Vagina (tissue), 2 donors: ENCODE data around the gene BCAS3. TPM values are rescaled to one million over a fixed set of nuclear protein-coding genes. Genes with fewer than 3 reads are reported as not detected.

Experiments used
- DNase-seq, 2 donors: peaks; one replicate each; pipeline ENCODE4 v3.0.0-alpha.2; 2017; ENCODE audit errors: extremely low spot score in 2 of 2
- H3K27ac ChIP-seq: fragments of 200-600 bp; sonication (generic); one replicate; pipeline ENCODE4 v1.5.1; 2019
- H3K27me3 ChIP-seq: fragments of 200-600 bp; sonication (generic); one replicate; pipeline ENCODE4 v1.5.1; 2019
- H3K36me3 ChIP-seq, 2 donors: fragments of 200-600 bp; sonication (generic); one replicate each; pipeline ENCODE4 v1.5.1; 2017 to 2019
- H3K4me1 ChIP-seq: fragments of 200-600 bp; sonication (generic); one replicate; pipeline ENCODE4 v1.5.1; 2019
- H3K4me3 ChIP-seq, 2 donors: fragments of 200-600 bp; sonication (generic); 1 replicate in 1 of 2; 2 replicates in 1 of 2; pipeline ENCODE4 v1.5.1; 2016 to 2019
- H3K9me3 ChIP-seq: fragments of 200-600 bp; sonication (generic); one replicate; pipeline ENCODE4 v1.5.1; 2019
- CTCF ChIP-seq, 3 experiments: fragments of 450-650 bp in 2 of 3; fragments of 200-600 bp in 1 of 3; sonication (generic) in 1 of 3; IDR thresholded peaks; one replicate each; pipeline ENCODE4 v1.5.1; 2017 to 2019; ENCODE audit warnings: antibody characterized with exemption in 3 of 3, mild to moderate bottlenecking in 2 of 3, moderate library complexity in 2 of 3
- POLR2A ChIP-seq, 2 donors: fragments of 450-650 bp; IDR thresholded peaks; one replicate each; pipeline ENCODE4 v1.6.1; 2017; ENCODE audit warnings: antibody characterized with exemption in 2 of 2, mild to moderate bottlenecking in 2 of 2, moderate library complexity in 2 of 2
- POLR2AphosphoS5 ChIP-seq, 2 donors: sonication (generic); formaldehyde crosslinking; IDR thresholded peaks; one replicate each; pipeline ENCODE4 v1.9.0; 2017; ENCODE audit warnings: antibody characterized with exemption in 2 of 2, mild to moderate bottlenecking in 2 of 2, low read depth in 1 of 2; ENCODE audit not compliant: insufficient read depth in 1 of 2
- intact Hi-C: fragments of 100-400 bp; cut with DNase I; formaldehyde crosslinking; loops from one replicate; pipeline ENCODE4 v1.15.1; 2023
- total RNA-seq: library from RNA; depleted of rRNA; stranded (reverse); fragments of >200 nt; gene quantifications from one replicate; pipeline ENCODE4 v1.2.3, GENCODE V29; 2016

BCAS3 gene
- total RNA-seq, 1 donor from 2014 or later, result 33.1 TPM

GRCh38 chr17:60740584-60740983 is 62.9 kb downstream of the BCAS3 start:
- Histone ChIP-seq H3K36me3 (no peaks in the 10 kb centered on the region), H3K27ac (no peak overlapping the region), H3K4me3 (no peak overlapping the region), H3K9me3 (no peaks in the 10 kb centered on the region), H3K4me1 (no peaks in the 10 kb centered on the region), H3K27me3 (no peaks in the 10 kb centered on the region)
- TF ChIP-seq CTCF (IDR thresholded peaks at IDR 0.05), result no peak
- no peak for TF ChIP-seq POLR2AphosphoS5 (IDR thresholded peaks at IDR 0.05; ENCODE audit: insufficient read depth in 1 of 2, low read depth in 1 of 2)
- TF ChIP-seq POLR2A (IDR thresholded peaks at IDR 0.05), result no peak
- no peak for DNase-seq
- intact Hi-C loops, result no loop called here

- Histone ChIP-seq H3K4me1 (no peaks in the 10 kb centered on the region), H3K9me3 (no peaks in the 10 kb centered on the region), H3K27ac (no peak overlapping the region), H3K4me3 (no peak overlapping the region), H3K36me3 (no peaks in the 10 kb centered on the region), H3K27me3 (no peaks in the 10 kb centered on the region)
- no peak for DNase-seq
- TF ChIP-seq POLR2A (IDR thresholded peaks at IDR 0.05), result no peak
- no peak for TF ChIP-seq POLR2AphosphoS5 (IDR thresholded peaks at IDR 0.05; ENCODE audit: insufficient read depth in 1 of 2, low read depth in 1 of 2)
- no peak for TF ChIP-seq CTCF (IDR thresholded peaks at IDR 0.05)
- intact Hi-C loops, result no loop called here
These were observed 63.4 kb downstream of the BCAS3 start for GRCh38 chr17:60741031-60741430.

- intact Hi-C loops, result no loop called here
- H3K4me1 ChIP-seq, result no peaks in the 10 kb centered on the region
- H3K27ac ChIP-seq, result no peak overlapping the region
- peak overlapping the region in 1 of 2 donors; percentile 12 for H3K4me3 ChIP-seq
- H3K36me3 ChIP-seq, result no peaks in the 10 kb centered on the region
- H3K27me3 ChIP-seq, result no peaks in the 10 kb centered on the region
- TF ChIP-seq POLR2A (IDR thresholded peaks at IDR 0.05) (no peak), CTCF (IDR thresholded peaks at IDR 0.05) (no peak)
- DNase-seq, result no peak
- no peaks in the 10 kb centered on the region for H3K9me3 ChIP-seq
These were observed 65.6 kb downstream of the BCAS3 start for GRCh38 chr17:60743282-60743681.

- no peaks in the 10 kb centered on the region for H3K36me3 ChIP-seq
- H3K27ac ChIP-seq, result no peak overlapping the region
- H3K27me3 ChIP-seq, result no peaks in the 10 kb centered on the region
- no peaks in the 10 kb centered on the region for H3K9me3 ChIP-seq
- H3K4me3 ChIP-seq, result peak overlapping the region in 1 of 2 donors; percentile 12
- no peaks in the 10 kb centered on the region for H3K4me1 ChIP-seq
- intact Hi-C loops, result no loop called here
- no peak for TF ChIP-seq POLR2A (IDR thresholded peaks at IDR 0.05)
- TF ChIP-seq POLR2AphosphoS5 (IDR thresholded peaks at IDR 0.05; ENCODE audit: insufficient read depth in 1 of 2, low read depth in 1 of 2), result no peak
- no peak for TF ChIP-seq CTCF (IDR thresholded peaks at IDR 0.05)
- no peak for DNase-seq
These were observed 66.1 kb downstream of the BCAS3 start for GRCh38 chr17:60743799-60744198.

- intact Hi-C loops, result no loop called here
- TF ChIP-seq CTCF (IDR thresholded peaks at IDR 0.05) (no peak), POLR2A (IDR thresholded peaks at IDR 0.05) (no peak), POLR2AphosphoS5 (IDR thresholded peaks at IDR 0.05; ENCODE audit: insufficient read depth in 1 of 2, low read depth in 1 of 2) (no peak)
- Histone ChIP-seq H3K9me3 (no peaks in the 10 kb centered on the region), H3K36me3 (no peaks in the 10 kb centered on the region), H3K27ac (no peak overlapping the region), H3K4me1 (no peaks in the 10 kb centered on the region), H3K27me3 (no peaks in the 10 kb centered on the region), H3K4me3 (no peak overlapping the region)
- DNase-seq, result no peak
These were observed 66.8 kb downstream of the BCAS3 start for GRCh38 chr17:60744355-60744966.
